Sigmoid colon (tissue), 4 donors: ENCODE data around the gene AUTS2.

Experiments used
- POLR2A ChIP-seq, 2 donors: fragments of 450-650 bp; IDR thresholded peaks; one replicate each; pipeline ENCODE4 v1.6.1; 2016; ENCODE audit warnings: antibody characterized with exemption in 2 of 2, mild to moderate bottlenecking in 2 of 2, moderate library complexity in 2 of 2
- POLR2AphosphoS5 ChIP-seq, 4 donors: sonication (generic); formaldehyde crosslinking; IDR thresholded peaks; one replicate each; pipeline ENCODE4 v1.6.1; 2017; ENCODE audit warnings: antibody characterized with exemption in 4 of 4
- TF ChIP-seq, protein P1 (sequence below), 4 experiments: fragments of 450-650 bp in 3 of 4; fragments of 200-600 bp in 1 of 4; IDR thresholded peaks; one replicate each; pipeline ENCODE4 v1.5.1; 2016 to 2019; ENCODE audit warnings: antibody characterized with exemption in 4 of 4, mild to moderate bottlenecking in 3 of 4, moderate library complexity in 2 of 4

DNA sequence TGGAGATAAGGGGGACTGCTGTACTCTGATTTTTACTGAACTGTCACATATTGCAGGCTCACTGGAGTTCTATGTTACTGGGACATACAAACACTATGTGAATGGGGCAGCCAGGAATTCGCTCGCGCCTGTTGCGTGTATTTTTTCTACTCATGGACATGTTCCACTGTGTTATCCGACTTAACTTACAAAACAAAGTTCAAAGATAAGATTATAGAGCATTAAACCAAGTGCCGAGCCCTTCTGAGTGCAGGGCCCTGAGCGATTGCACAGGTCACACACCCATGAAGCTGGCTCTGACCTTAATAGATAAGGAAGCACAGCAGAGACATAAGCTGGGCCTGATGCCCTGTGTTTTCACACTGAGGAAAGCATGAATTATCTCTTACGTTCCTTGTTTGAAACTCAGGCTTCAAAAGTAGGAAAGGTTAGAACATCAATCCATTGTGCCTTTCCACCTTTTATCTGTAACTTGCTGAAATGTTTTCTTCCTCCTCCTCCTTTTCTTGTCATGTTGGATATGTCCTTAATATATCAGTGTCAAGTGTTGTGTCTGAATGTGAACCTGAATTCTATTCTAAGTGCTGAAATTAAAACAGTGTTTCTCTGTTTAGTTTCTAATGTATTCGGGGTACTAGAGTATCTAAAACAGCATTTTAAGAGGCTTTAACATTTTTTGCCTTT is 273.8 kb downstream of the AUTS2 start:
- TF ChIP-seq POLR2A (IDR thresholded peaks at IDR 0.05) = no peak
- TF ChIP-seq, protein P1, sequence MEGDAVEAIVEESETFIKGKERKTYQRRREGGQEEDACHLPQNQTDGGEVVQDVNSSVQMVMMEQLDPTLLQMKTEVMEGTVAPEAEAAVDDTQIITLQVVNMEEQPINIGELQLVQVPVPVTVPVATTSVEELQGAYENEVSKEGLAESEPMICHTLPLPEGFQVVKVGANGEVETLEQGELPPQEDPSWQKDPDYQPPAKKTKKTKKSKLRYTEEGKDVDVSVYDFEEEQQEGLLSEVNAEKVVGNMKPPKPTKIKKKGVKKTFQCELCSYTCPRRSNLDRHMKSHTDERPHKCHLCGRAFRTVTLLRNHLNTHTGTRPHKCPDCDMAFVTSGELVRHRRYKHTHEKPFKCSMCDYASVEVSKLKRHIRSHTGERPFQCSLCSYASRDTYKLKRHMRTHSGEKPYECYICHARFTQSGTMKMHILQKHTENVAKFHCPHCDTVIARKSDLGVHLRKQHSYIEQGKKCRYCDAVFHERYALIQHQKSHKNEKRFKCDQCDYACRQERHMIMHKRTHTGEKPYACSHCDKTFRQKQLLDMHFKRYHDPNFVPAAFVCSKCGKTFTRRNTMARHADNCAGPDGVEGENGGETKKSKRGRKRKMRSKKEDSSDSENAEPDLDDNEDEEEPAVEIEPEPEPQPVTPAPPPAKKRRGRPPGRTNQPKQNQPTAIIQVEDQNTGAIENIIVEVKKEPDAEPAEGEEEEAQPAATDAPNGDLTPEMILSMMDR (IDR thresholded peaks at IDR 0.05) = no peak
- TF ChIP-seq POLR2AphosphoS5 (IDR thresholded peaks at IDR 0.05) = no peak
